GM12878 (cell line): Measurements from ENCODE around the gene LGALS3BP. TPM values are rescaled to one million over a fixed set of nuclear protein-coding genes. Genes with fewer than 3 reads are reported as not detected.

ENCODE experiments used
- ATAC-seq: fragments of 200-7000 bp; cut with Tn5 transposase; 3 replicates; pipeline ENCODE4 v1.9.1; 2020; ENCODE audit warnings: mild to moderate bottlenecking, moderate library complexity
- BruUV-seq: library from RNA; stranded (reverse); fragments of 400-500 nt; replicated peaks from 2 replicates; lab custom pipeline; 2021; lab: Mats Ljungman, UMichigan
- CTCF ChIA-PET: fragments of 300-600 bp; sonication (Branson Sonifier 250); formaldehyde crosslinking; extraction: SDS; loops from one replicate; lab custom pipeline; 2021; ENCODE audit warnings: inconsistent platforms; lab: Yijun Ruan, JAX
- POLR2A ChIA-PET: fragments of 350-600 bp; formaldehyde crosslinking; extraction: SDS; loops from one replicate; lab custom pipeline; 2021; ENCODE audit warnings: inconsistent platforms; lab: Charles Lee
- RAD21 ChIA-PET: fragments of 300-600 bp; sonication (Branson Sonifier 250); formaldehyde crosslinking; loops from one replicate; lab custom pipeline; 2023; ENCODE audit warnings: antibody characterized with exemption; ENCODE audit not compliant: unreplicated experiment; lab: Charles Lee
- SMC1A ChIA-PET: fragments of 300-600 bp; sonication (Branson Sonifier 250); formaldehyde crosslinking; loops from one replicate; lab custom pipeline; 2023; ENCODE audit not compliant: unreplicated experiment, uncharacterized antibody; lab: Charles Lee
- DNase-seq: peaks from one replicate; pipeline ENCODE4 v3.0.0-alpha.2; 2011; ENCODE audit warnings: low read depth, low spot score
- FAIRE-seq: peaks from 3 replicates; lab custom pipeline; 2011; peaks lifted over from hg19 to GRCh38; lab: Jason Lieb, UNC
- H2AFZ ChIP-seq: 2 replicates; pipeline ENCODE4 v1.6.0; 2011; ENCODE audit warnings: low read depth, low read length, control low read depth; ENCODE audit not compliant: control insufficient read depth
- H3K27ac ChIP-seq: 2 replicates; pipeline ENCODE4 v1.5.1; 2011; ENCODE audit warnings: control low read depth; ENCODE audit not compliant: control insufficient read depth, insufficient read depth
- H3K27me3 ChIP-seq, 2 experiments: replicated peaks in 1 of 2; 2 replicates each; pipeline versions ENCODE4 v1.6.0 to v1.6.1; 2011; ENCODE audit warnings: low read length in 1 of 2; ENCODE audit not compliant: control insufficient read depth in 2 of 2, insufficient read depth in 2 of 2
- H3K36me3 ChIP-seq, 2 experiments: 2 replicates each; pipeline ENCODE4 v1.5.1; 2011; ENCODE audit warnings: low read length in 1 of 2; ENCODE audit not compliant: control insufficient read depth in 2 of 2, insufficient read depth in 2 of 2
- H3K4me1 ChIP-seq: 2 replicates; pipeline ENCODE4 v1.6.1; 2011; ENCODE audit warnings: mild to moderate bottlenecking, low read length, moderate library complexity, mixed read lengths; ENCODE audit not compliant: control insufficient read depth, insufficient read depth
- H3K4me2 ChIP-seq: 2 replicates; pipeline ENCODE4 v1.6.0; 2011; ENCODE audit warnings: control low read depth; ENCODE audit not compliant: control insufficient read depth, insufficient read depth
- H3K4me3 ChIP-seq: fragments of 200-600 bp; sonication (generic); 2 replicates; pipeline ENCODE4 v1.5.1; 2016
- H3K79me2 ChIP-seq: 2 replicates; pipeline ENCODE4 v1.6.0; 2011; ENCODE audit warnings: low read length; ENCODE audit not compliant: control insufficient read depth, insufficient read depth
- H3K9ac ChIP-seq: 2 replicates; pipeline ENCODE4 v1.8.0; 2011; ENCODE audit warnings: low read length, control low read depth, mixed read lengths; ENCODE audit not compliant: control insufficient read depth, insufficient read depth
- H3K9me3 ChIP-seq: replicated peaks from 3 replicates; pipeline ENCODE4 v1.5.1; 2011; ENCODE audit warnings: mild to moderate bottlenecking, low read length; ENCODE audit not compliant: control insufficient read depth, insufficient read depth
- H4K20me1 ChIP-seq: 2 replicates; pipeline ENCODE4 v1.6.0; 2011; ENCODE audit not compliant: control insufficient read depth, insufficient read depth
- GATAD2B ChIP-seq: fragments of 450-650 bp; conservative IDR thresholded peaks from 2 replicates; pipeline ENCODE4 v1.6.1; 2017; ENCODE audit warnings: low read depth, mild to moderate bottlenecking, moderate library complexity
- IKZF1 ChIP-seq: fragments of 450-650 bp; conservative IDR thresholded peaks from 2 replicates; pipeline ENCODE4 v1.6.1; 2017; ENCODE audit warnings: antibody characterized with exemption, mild to moderate bottlenecking
- IRF4 ChIP-seq: IDR thresholded peaks from 2 replicates; pipeline ENCODE4 v1.6.1; 2011; ENCODE audit warnings: low read depth, low read length
- JUNB ChIP-seq: IDR thresholded peaks from 2 replicates; pipeline ENCODE4 v1.6.1; 2016; ENCODE audit warnings: antibody characterized with exemption, mild to moderate bottlenecking
- KDM1A ChIP-seq: fragments of 200-600 bp; sonication (generic); IDR thresholded peaks from 2 replicates; pipeline ENCODE4 v1.6.1; 2016; ENCODE audit warnings: borderline replicate concordance
- NR2C2 ChIP-seq: IDR thresholded peaks from 2 replicates; pipeline ENCODE4 v1.6.1; 2011; ENCODE audit warnings: borderline replicate concordance, low read depth; ENCODE audit not compliant: control insufficient read depth, insufficient read length
- PAX8 ChIP-seq: fragments of 450-650 bp; IDR thresholded peaks from 2 replicates; pipeline ENCODE4 v1.6.1; 2017; ENCODE audit warnings: mild to moderate bottlenecking, moderate library complexity
- POLR2AphosphoS5 ChIP-seq: IDR thresholded peaks from 2 replicates; pipeline ENCODE4 v1.6.1; 2011; ENCODE audit warnings: mild to moderate bottlenecking, low read length, inconsistent platforms
- POU2F2 ChIP-seq: IDR thresholded peaks from 3 replicates; pipeline ENCODE4 v1.6.1; 2011; ENCODE audit warnings: low read depth, mild to moderate bottlenecking, low read length, borderline replicate concordance
- RAD51 ChIP-seq: fragments of 450-650 bp; IDR thresholded peaks from 2 replicates; pipeline ENCODE4 v1.6.1; 2016; ENCODE audit warnings: moderate library complexity, mild to moderate bottlenecking, inconsistent platforms
- RELA ChIP-seq: fragments of 450-650 bp; IDR thresholded peaks from 2 replicates; pipeline ENCODE4 v1.8.0; 2014; ENCODE audit warnings: borderline replicate concordance; ENCODE audit not compliant: partially characterized antibody
- SRF ChIP-seq, 2 experiments: IDR thresholded peaks; 2 replicates each; pipeline ENCODE4 v1.6.1; 2011; ENCODE audit warnings: low read depth in 2 of 2, low read length in 2 of 2, mild to moderate bottlenecking in 1 of 2, moderate library complexity in 1 of 2
- TCF12 ChIP-seq: IDR thresholded peaks from 2 replicates; pipeline ENCODE4 v1.6.1; 2011; ENCODE audit warnings: low read depth, mild to moderate bottlenecking, low read length
- ZNF384 ChIP-seq: IDR thresholded peaks from 2 replicates; pipeline ENCODE4 v1.6.1; 2012; ENCODE audit warnings: low read depth, mild to moderate bottlenecking, low read length, improper control_type of control experiment, borderline replicate concordance
- ZNF622 ChIP-seq: fragments of 450-650 bp; IDR thresholded peaks from 2 replicates; pipeline ENCODE4 v1.6.1; 2017; ENCODE audit warnings: mild to moderate bottlenecking, inconsistent platforms
- WGBS: methylation state at CpG from one replicate; pipeline ENCODE4 v1.1.6; 2016; ENCODE audit warnings: low lambda C conversion rate; ENCODE audit not compliant: insufficient replicate concordance, insufficient coverage; ENCODE audit errors: missing lambda C conversion rate; 5-methylcytosine and 5-hydroxymethylcytosine counted together
- in situ Hi-C: fragments of 300-500 bp; cut with MboI; formaldehyde crosslinking; loops from 9 replicates; pipeline ENCODE4 v1.14.3; 2018; ENCODE audit warnings: mixed read lengths
- intact Hi-C: fragments of 100-400 bp; cut with micrococcal nuclease; formaldehyde crosslinking; loops from one replicate; pipeline ENCODE4 v1.14.2; 2022; ENCODE audit not compliant: unreplicated experiment
- polyA plus RNA-seq, 11 experiments: library from polyadenylated mRNA; depleted of rRNA in 4 of 11; unstranded in 6 of 11; stranded (reverse) in 5 of 11; fragments of >200 nt; fragmentation: Nextera tagmentation in 4 of 11; fragmentation: Illumina TruSeq in 1 of 11; extraction: Ambion mirVana in 4 of 11; extraction: Trizol in 1 of 11; gene quantifications; 1 replicate in 1 of 11; 2 replicates in 10 of 11; pipeline versions ENCODE4 v1.2.1 to v1.2.3, GENCODE V29; 2011 to 2016; ENCODE audit warnings: inconsistent platforms in 2 of 11, missing spikeins in 2 of 11, low read depth in 1 of 11
- total RNA-seq, 4 experiments: library from RNA; depleted of rRNA in 3 of 4; stranded (reverse); fragments of >200 nt in 3 of 4; fragmentation: Illumina TruSeq in 1 of 4; extraction: Trizol in 1 of 4; gene quantifications; 2 replicates each; pipeline versions ENCODE4 v1.2.1 to v1.2.3, GENCODE V29; 2013 to 2021
- TF ChIP-seq, protein P1 (sequence below): fragments of 450-650 bp; IDR thresholded peaks from 2 replicates; pipeline ENCODE4 v1.6.1; 2017; ENCODE audit warnings: mild to moderate bottlenecking
- TF ChIP-seq, protein P2 (sequence below): IDR thresholded peaks from 2 replicates; pipeline ENCODE4 v1.6.1; 2011; ENCODE audit warnings: borderline replicate concordance, low read depth, mild to moderate bottlenecking, moderate library complexity, low read length; ENCODE audit not compliant: insufficient read depth, poor library complexity, severe bottlenecking

The LGALS3BP gene
- total and polyA plus RNA-seq, 10 of the 15 experiments (the other 5 are each of a cell fraction or from before 2014, with no cell fraction given): 0.52 to 5.2 (median 1.9) TPM

DNA sequence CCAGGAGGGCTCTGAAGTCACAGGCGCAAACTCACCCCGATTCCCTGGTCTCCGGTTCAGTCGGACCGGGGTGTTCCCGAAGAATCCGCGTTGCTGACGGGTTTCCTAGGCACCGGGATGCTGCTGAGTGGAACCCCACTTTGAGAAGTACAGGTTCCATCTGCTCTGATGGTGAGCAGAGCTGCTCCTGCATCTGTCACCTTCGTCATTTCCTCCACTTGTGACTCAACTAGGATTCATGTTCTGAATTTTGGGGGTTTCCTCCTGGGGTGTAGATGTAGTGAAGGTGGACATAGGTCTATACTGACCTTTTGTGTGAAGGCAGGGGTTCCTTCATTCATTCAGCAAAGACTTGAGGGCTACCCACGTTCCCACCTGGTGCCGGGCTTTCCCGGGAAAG is 25.0 kb downstream of the LGALS3BP start (continued):
- TF ChIP-seq NR2C2 (no peak), SRF (IDR thresholded peaks at IDR 0.05; ENCODE audit: low read depth in 2 of 2, low read length in 2 of 2) (no peak), POU2F2 (no peak), IRF4 (peak; percentile 27; the same call in 1 of the 2 replicates), JUNB (peak; percentile 73)

GRCh38 chr17:78953356-78954350 is 26.1 kb downstream of the LGALS3BP start:
- FAIRE-seq (no peak), DNase-seq (no peak), ATAC-seq (no peak)
- in situ Hi-C loops: no loop called here
- Histone ChIP-seq H4K20me1 (no peaks in the 10 kb centered on the region), H3K4me2 (no peak overlapping the region), H2AFZ (no peak overlapping the region), H3K9me3 (peaks cover 10% of the 10 kb centered on the region; the same call in 2 of the 3 replicates), H3K4me3 (no peak overlapping the region), H3K9ac (no peak overlapping the region), H3K79me2 (no peaks in the 10 kb centered on the region), H3K4me1 (no peaks in the 10 kb centered on the region), H3K36me3 (no peaks in the 10 kb centered on the region), H3K27me3 (no peaks in the 10 kb centered on the region; a peak in 2 of 4 replicates), H3K27ac (no peak overlapping the region)
- POLR2A ChIA-PET: no interaction called here
- intact Hi-C loops: no loop called here
- RAD21 ChIA-PET: no interaction called here
- CTCF ChIA-PET: no interaction called here
- WGBS: 40% methylated on average over 28 of the region's 29 CpGs
- no TSS peak for BruUV-seq
- SMC1A ChIA-PET: no interaction called here
- TF ChIP-seq RELA: no peak
- no peak for TF ChIP-seq ZNF384
- TF ChIP-seq IKZF1: no peak
- TF ChIP-seq GATAD2B: no peak
- no peak for TF ChIP-seq TCF12
- no peak for TF ChIP-seq RAD51
- TF ChIP-seq, protein P1, sequence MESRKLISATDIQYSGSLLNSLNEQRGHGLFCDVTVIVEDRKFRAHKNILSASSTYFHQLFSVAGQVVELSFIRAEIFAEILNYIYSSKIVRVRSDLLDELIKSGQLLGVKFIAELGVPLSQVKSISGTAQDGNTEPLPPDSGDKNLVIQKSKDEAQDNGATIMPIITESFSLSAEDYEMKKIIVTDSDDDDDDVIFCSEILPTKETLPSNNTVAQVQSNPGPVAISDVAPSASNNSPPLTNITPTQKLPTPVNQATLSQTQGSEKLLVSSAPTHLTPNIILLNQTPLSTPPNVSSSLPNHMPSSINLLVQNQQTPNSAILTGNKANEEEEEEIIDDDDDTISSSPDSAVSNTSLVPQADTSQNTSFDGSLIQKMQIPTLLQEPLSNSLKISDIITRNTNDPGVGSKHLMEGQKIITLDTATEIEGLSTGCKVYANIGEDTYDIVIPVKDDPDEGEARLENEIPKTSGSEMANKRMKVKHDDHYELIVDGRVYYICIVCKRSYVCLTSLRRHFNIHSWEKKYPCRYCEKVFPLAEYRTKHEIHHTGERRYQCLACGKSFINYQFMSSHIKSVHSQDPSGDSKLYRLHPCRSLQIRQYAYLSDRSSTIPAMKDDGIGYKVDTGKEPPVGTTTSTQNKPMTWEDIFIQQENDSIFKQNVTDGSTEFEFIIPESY: no peak
- no peak for TF ChIP-seq PAX8
- no peak for TF ChIP-seq POLR2AphosphoS5
- TF ChIP-seq, protein P2, sequence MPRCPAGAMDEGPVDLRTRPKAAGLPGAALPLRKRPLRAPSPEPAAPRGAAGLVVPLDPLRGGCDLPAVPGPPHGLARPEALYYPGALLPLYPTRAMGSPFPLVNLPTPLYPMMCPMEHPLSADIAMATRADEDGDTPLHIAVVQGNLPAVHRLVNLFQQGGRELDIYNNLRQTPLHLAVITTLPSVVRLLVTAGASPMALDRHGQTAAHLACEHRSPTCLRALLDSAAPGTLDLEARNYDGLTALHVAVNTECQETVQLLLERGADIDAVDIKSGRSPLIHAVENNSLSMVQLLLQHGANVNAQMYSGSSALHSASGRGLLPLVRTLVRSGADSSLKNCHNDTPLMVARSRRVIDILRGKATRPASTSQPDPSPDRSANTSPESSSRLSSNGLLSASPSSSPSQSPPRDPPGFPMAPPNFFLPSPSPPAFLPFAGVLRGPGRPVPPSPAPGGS: no peak
- TF ChIP-seq ZNF622: no peak
- TF ChIP-seq KDM1A: no peak
